Measurements from ENCODE around the gene LRRC4B.

Gene LRRC4B

DNA sequence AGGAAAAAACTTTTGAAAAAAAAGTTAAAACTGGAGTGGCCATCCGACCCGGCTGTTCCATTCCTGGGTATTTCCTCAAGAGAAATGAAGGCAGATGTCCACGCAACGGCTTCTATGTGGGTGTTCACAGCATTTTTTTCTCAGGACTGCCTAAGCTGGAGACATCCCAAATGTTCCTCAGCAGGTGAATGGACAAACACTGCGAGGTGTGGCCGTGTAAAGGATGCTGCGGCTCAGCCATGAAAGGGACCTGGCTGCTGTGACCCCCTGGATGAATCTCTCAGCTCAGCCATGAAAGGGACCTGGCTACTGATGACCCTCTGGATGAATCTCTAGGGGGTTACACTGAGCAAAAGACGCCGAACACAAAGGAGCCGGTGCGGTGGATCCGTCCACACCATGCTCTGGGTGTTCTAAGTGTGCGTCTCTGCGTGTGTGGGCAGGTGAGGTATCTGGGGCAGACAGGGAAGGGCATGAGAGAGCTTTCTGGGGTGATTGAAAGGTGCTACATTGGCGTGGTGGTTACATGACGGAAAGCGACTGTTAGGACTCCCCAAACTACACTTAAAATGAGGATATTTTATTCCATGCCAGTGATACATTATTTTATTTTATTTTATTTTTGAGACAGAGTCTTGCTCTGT lies 47.3 kb downstream of the LRRC4B start:
- no peak overlapping the region for H3K4me3 ChIP-seq (ENCODE audit: low read depth, low read length)
- DNase-seq (ENCODE audit: low read depth): no peak
- in situ Hi-C loops (cut with HindIII; ENCODE audit: low sequenced_read_pairs): no loop called here
- no peak for TF ChIP-seq CTCF (IDR thresholded peaks at IDR 0.05; ENCODE audit: low read depth, low read length, missing control alignments)

- H3K4me3 ChIP-seq (ENCODE audit: low read depth, low read length): no peak overlapping the region
- in situ Hi-C loops (cut with HindIII; ENCODE audit: low sequenced_read_pairs): no loop called here
- no peak for DNase-seq (ENCODE audit: low read depth)
- TF ChIP-seq CTCF (IDR thresholded peaks at IDR 0.05; ENCODE audit: low read depth, low read length, missing control alignments): no peak
These were observed 49.1 kb downstream of the LRRC4B start for GRCh38 chr19:50519006-50519575.

- in situ Hi-C loops (cut with HindIII; ENCODE audit: low sequenced_read_pairs): no loop called here
- DNase-seq (ENCODE audit: low read depth): no peak
- no peak for TF ChIP-seq CTCF (IDR thresholded peaks at IDR 0.05; ENCODE audit: low read depth, low read length, missing control alignments)
- H3K4me3 ChIP-seq (ENCODE audit: low read depth, low read length): no peak overlapping the region
These were observed 49.9 kb downstream of the LRRC4B start for GRCh38 chr19:50518091-50519005.

GRCh38 chr19:50517704-50518075 lies 50.5 kb downstream of the LRRC4B start:
- in situ Hi-C loops (cut with HindIII; ENCODE audit: low sequenced_read_pairs): no loop called here
- H3K4me3 ChIP-seq (ENCODE audit: low read depth, low read length): no peak overlapping the region
- TF ChIP-seq CTCF (IDR thresholded peaks at IDR 0.05; ENCODE audit: low read depth, low read length, missing control alignments): no peak
- DNase-seq (ENCODE audit: low read depth): no peak

- no peak for DNase-seq (ENCODE audit: low read depth)
- no peak for TF ChIP-seq CTCF (IDR thresholded peaks at IDR 0.05; ENCODE audit: low read depth, low read length, missing control alignments)
- in situ Hi-C loops (cut with HindIII; ENCODE audit: low sequenced_read_pairs): no loop called here
- no peak overlapping the region for H3K4me3 ChIP-seq (ENCODE audit: low read depth, low read length)
These were observed 51.1 kb downstream of the LRRC4B start for GRCh38 chr19:50516964-50517703.

DNA sequence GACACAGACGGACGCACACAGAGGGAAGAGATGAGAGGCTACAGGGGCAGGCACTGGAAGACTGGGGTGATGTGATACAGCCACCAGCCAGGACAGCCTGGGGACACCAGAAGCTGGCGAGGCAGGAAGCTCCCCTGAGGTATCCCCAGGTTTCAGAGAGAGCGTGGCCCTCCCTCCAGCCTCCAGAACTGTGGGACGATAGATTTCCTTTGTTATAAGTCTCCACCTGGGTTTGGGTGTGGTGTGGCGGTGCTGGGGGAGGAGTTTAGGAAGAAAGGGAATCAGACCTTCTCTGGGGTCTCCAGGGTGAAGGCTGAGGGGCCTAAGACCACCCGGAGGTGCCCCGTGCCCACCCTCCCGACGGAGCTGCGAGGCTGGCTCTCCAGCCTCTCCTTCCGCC lies 51.8 kb downstream of the LRRC4B start:
- DNase-seq (ENCODE audit: low read depth): no peak
- no peak for TF ChIP-seq CTCF (IDR thresholded peaks at IDR 0.05; ENCODE audit: low read depth, low read length, missing control alignments)
- in situ Hi-C loops (cut with HindIII; ENCODE audit: low sequenced_read_pairs): no loop called here
- H3K4me3 ChIP-seq (ENCODE audit: low read depth, low read length): no peak overlapping the region
